HL-60 (cell line): ENCODE results near the gene HNRNPA2B1.

ENCODE experiments used
- CTCF ChIP-seq: IDR thresholded peaks from one replicate; pipeline ENCODE4 v1.5.1; 2011; ENCODE audit warnings: low read length, control low read depth, inconsistent platforms; ENCODE audit not compliant: insufficient read depth
- GABPA ChIP-seq: IDR thresholded peaks from 2 replicates; pipeline ENCODE4 v1.6.1; 2012; ENCODE audit warnings: low read depth
- POLR2AphosphoS5 ChIP-seq: IDR thresholded peaks from 2 replicates; pipeline ENCODE4 v1.6.1; 2012; ENCODE audit warnings: low read depth
- SPI1 ChIP-seq: IDR thresholded peaks from 2 replicates; pipeline ENCODE4 v1.6.1; 2012; ENCODE audit warnings: low read depth, mild to moderate bottlenecking, borderline replicate concordance
- TF ChIP-seq, protein P1 (sequence below): IDR thresholded peaks from 2 replicates; pipeline ENCODE4 v1.6.1; 2012; ENCODE audit warnings: low read depth; ENCODE audit not compliant: insufficient replicate concordance

DNA sequence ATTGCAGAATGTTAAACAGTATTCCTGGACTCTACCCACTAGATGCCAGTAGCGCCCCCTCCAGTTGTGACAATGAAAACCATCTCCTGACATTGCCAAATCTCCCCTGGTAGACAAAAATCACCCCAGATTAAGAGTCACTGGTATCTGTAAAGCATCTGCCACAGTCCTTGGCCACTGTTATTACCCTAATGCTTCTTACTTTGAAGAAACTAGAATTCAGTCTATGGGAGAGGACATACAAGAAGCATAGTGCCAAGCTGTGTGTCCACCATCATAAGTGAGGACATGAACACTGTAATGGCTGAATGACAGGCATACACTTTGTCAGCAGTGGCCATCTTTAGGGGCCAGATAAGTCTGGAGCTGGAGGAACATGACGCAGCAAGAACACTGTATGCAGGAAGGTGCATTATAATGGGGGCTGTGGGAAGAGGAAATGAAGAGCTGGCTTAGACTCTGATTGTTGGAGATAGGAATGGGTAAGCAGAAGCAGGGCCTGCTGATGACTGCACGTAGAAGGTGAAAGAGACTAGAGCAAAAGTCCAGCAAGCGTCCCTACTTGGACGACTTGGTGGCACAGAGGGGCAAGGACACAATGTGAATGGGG is 33.5 kb upstream of the HNRNPA2B1 start:
- TF ChIP-seq CTCF (no peak), POLR2AphosphoS5 (no peak), GABPA (no peak), SPI1 (no peak)
- TF ChIP-seq, protein P1, sequence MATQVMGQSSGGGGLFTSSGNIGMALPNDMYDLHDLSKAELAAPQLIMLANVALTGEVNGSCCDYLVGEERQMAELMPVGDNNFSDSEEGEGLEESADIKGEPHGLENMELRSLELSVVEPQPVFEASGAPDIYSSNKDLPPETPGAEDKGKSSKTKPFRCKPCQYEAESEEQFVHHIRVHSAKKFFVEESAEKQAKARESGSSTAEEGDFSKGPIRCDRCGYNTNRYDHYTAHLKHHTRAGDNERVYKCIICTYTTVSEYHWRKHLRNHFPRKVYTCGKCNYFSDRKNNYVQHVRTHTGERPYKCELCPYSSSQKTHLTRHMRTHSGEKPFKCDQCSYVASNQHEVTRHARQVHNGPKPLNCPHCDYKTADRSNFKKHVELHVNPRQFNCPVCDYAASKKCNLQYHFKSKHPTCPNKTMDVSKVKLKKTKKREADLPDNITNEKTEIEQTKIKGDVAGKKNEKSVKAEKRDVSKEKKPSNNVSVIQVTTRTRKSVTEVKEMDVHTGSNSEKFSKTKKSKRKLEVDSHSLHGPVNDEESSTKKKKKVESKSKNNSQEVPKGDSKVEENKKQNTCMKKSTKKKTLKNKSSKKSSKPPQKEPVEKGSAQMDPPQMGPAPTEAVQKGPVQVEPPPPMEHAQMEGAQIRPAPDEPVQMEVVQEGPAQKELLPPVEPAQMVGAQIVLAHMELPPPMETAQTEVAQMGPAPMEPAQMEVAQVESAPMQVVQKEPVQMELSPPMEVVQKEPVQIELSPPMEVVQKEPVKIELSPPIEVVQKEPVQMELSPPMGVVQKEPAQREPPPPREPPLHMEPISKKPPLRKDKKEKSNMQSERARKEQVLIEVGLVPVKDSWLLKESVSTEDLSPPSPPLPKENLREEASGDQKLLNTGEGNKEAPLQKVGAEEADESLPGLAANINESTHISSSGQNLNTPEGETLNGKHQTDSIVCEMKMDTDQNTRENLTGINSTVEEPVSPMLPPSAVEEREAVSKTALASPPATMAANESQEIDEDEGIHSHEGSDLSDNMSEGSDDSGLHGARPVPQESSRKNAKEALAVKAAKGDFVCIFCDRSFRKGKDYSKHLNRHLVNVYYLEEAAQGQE: no peak
